HG03442 (cell line): ENCODE data around the gene KLHDC10.
"Not testable (repeated sequence)": the region's sequence is repeated elsewhere in the genome, so short reads cannot be mapped to it uniquely, and the experiment has no call there.

ENCODE experiments used
- ATAC-seq: cut with Tn5 transposase; IDR thresholded peaks from one replicate; pipeline ENCODE4 v1.9.1; 2021; ENCODE audit warnings: mild to moderate bottlenecking, moderate library complexity; ENCODE audit not compliant: unreplicated experiment

The KLHDC10 gene, protein sequence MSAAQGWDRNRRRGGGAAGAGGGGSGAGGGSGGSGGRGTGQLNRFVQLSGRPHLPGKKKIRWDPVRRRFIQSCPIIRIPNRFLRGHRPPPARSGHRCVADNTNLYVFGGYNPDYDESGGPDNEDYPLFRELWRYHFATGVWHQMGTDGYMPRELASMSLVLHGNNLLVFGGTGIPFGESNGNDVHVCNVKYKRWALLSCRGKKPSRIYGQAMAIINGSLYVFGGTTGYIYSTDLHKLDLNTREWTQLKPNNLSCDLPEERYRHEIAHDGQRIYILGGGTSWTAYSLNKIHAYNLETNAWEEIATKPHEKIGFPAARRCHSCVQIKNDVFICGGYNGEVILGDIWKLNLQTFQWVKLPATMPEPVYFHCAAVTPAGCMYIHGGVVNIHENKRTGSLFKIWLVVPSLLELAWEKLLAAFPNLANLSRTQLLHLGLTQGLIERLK

DNA sequence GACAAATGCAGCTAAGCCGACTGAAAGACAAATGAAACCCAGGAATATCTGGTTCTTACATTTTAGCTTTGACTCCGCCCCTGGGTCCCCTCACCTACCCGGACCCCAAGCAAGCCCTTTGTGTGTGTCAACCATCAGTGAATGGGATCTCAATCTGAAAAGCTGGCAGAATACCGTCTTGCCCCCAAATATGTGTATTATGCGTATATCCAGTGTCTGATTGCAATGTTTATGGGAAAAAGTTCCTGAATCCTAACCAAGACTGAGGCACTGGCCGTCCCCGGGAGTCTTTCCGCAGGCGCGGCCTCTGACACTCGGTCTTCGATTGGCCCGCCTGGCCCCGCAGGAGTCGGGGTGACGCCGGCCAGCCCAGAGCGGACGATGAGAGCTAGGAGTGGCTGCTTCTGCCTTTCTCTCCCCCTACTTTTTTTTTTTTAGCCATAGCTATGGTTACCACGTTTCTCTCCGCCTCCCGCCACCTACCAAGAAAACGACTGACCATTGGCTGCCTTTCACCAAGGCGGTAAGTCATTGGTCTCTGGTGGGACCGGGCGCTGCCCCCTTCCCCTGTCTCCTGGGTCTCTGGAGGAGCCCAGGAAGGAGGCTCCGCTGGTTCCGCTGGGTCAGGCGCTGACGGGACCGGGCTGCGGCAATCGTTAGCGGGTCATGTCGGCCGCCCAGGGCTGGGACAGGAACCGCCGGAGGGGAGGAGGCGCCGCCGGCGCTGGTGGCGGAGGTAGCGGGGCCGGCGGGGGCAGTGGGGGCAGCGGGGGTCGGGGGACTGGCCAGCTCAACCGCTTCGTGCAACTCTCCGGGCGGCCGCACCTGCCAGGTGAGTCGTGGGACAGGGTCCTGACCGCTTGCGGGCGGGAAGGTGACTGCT lies at the start of gene KLHDC10:
Gene KLHDC10 (plus strand): TSS at position 557 of the 883 bp plus-strand sequence. CDS start 110 bp downstream, at position 667.
- peak; percentile 95 for ATAC-seq

GRCh38 chr7:130021105-130021834 lies 49.1 kb upstream of the KLHDC10 start:
- ATAC-seq: no peak

GRCh38 chr7:130022115-130022514 lies 48.2 kb upstream of the KLHDC10 start:
- ATAC-seq: no peak

DNA sequence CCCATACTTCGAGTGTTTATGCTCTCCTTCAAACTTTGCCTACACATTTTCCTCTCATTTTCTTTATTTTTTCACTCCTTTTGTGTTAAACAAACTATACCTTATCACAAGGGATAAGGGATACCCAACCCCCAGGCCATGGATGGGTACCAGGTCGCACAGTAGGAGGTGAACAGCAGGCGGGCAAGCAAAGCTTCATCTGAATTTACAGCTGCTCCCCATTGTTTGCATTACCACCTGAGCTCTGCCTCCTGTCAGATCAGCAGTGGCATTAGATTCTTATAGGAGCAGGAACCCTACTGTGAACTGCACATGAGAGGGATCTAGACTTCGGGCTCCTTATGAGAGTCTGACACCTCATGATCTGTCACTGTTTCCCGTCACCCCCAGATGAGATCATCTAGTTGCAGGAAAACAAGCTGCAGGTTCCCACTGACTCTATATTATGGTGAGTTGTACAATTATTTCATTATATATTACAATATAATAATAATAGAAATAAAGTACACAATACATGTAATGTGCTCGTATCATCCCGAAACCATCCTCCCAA lies 47.6 kb upstream of the KLHDC10 start:
- ATAC-seq: no peak

GRCh38 chr7:130024390-130024789 lies 45.9 kb upstream of the KLHDC10 start:
- ATAC-seq: no peak

DNA sequence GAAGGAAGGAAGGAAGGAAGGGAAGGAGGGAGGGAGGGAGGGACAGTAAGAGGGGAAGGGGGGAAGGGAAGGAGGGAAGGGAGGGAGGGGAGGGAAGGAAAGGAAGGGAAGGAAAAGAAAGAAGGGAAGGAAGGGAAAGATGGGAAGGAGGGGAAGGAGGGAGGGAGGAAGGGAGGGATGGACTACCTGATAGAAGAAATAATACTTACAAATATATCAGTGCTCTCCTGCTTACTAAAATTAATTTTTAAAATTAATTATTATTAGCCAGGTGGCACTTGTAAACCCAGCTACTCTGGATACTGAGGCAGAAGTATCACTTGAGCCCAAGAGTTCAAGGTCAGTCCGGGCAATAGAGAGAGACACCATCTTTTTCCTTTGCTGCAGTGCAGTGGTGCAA lies 37.6 kb upstream of the KLHDC10 start:
- no peak for ATAC-seq

- ATAC-seq: no peak
Observed at GRCh38 chr7:130037703-130038102, 32.6 kb upstream of the KLHDC10 start.

GRCh38 chr7:130040576-130040975 lies 29.8 kb upstream of the KLHDC10 start:
- no peak for ATAC-seq

- ATAC-seq: no peak
Observed at GRCh38 chr7:130047831-130048230, 22.5 kb upstream of the KLHDC10 start.

DNA sequence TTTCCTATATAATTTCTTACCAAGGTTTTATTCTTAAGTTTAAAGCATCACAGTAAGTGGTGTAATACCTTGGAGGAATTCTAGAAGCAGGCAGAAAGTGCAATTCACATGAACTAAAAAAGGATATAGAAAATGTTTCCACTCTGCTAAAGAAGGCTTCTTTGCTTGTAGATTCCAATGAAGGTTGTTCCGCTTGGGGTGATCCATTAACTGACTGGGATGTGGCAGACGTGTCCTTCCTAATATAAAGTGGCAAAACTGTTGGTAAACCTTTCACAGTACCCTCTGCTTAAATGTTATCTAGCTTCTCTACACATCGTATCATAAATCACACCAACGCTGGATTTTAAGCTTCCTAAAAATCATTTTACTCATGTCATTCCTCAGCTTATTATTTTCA lies 21.4 kb upstream of the KLHDC10 start:
- ATAC-seq: no peak

DNA sequence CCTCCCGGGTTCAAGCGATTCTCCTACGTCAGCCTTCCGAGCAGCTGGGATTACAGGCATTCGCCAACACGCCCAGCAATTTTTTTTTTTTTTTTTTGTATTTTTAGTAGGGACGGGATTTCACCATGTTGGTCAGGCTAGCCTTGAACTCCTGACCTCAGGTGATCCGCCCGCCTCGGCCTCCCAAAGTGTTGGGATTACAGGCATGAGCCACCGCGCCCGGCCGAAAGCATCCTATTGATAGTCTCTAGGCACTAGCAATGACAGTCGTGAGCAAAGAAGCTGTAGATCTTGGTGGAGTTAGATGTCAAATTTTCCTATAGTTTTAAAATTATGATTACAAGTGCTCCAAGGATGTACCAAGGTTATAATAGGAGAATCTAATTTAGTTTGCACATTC lies 18.1 kb upstream of the KLHDC10 start:
- not testable (repeated sequence) for ATAC-seq

- ATAC-seq: not testable (repeated sequence)
Observed at GRCh38 chr7:130055198-130055597, 15.1 kb upstream of the KLHDC10 start.

DNA sequence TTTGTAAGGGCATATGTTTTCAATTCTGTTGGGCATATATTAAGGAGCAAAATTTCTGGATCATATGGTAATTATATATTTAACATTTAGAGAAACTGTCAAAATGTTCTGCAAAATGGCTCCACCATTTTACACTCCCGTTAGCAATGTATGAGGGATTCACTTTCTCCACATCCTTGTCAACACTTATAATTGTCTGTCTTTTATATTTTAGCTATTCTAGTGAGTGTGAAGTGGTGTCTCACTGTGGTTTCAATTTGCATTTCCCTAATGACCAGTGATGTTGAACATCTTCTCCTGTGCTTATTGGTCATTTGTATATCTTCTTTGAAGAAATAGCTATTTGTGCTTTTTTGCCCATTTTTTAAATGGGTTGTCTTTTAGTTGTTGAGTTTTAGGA lies 8.1 kb upstream of the KLHDC10 start:
- ATAC-seq: no peak

- ATAC-seq: no peak
Observed at GRCh38 chr7:130063036-130063435, 7.3 kb upstream of the KLHDC10 start.

DNA sequence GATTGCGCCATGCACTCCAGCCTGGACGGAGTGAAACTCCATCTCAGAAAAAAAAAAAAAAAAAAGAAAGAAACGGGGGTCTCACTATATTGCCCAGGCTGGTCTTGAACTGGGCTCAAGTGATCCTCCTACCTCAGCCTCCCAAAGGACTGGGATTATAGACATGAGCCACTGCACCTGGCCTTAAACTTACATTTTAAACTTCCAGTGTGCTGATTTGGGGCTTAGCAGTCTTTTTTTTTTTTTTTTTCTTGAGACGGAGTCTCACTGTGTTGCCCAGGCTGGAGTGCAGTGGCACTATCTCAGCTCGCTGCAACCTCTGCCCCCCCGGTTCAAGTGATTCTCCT lies 5.8 kb upstream of the KLHDC10 start:
- ATAC-seq: not testable (repeated sequence)

DNA sequence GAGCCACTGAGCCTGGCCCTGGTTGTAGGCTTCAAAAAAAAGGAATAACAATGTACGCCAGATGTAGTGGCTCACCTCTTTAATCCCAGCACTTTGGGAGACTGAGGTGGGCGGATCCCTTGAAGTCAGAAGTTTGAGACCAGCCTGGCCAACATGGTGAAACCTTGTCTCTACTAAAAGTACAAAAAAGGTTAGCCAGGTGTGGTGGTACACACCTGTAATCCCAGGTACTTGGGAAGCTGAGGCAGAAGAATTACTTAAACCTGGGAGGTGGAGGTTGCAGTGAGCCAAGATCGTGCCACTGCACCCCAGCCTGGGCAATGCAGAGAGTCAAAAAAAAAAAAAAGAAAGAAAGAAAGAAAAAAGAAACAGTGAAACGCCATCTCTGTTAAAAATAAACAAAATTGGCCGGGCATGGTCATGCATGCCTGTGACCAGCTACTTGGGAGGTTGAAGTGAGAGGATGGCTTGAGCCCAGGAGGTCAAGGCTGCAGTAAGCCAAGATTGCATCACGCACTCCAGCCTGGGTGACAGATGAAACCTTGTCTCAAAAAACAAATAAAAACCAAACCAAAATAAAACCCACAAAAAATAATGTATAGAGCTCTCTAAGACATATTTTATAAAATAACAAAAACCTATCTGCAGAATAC lies 4.7 kb upstream of the KLHDC10 start:
- no peak for ATAC-seq

GRCh38 chr7:130069179-130069977 lies 956 bp upstream of the KLHDC10 start:
- no peak for ATAC-seq

GRCh38 chr7:130070861-130071622 lies 708 bp downstream of the KLHDC10 start:
- ATAC-seq: peak; percentile 3
